Measurements from ENCODE around the gene PACRG. TPM values are rescaled to one million over a fixed set of nuclear protein-coding genes. Genes with fewer than 3 reads are reported as not detected.

The PACRG gene
- total and polyA plus RNA-seq, 2 of the 8 experiments (the other 6 are each of a cell fraction or from before 2014, with no cell fraction given) = 0.44 to 0.54 TPM

GRCh38 chr6:163323274-163323673, 595.5 kb downstream of the PACRG start:
- Histone ChIP-seq H3K9ac (replicated peaks in 1 of 4; ENCODE audit: extremely low read depth in 1 of 4, low read depth in 3 of 4, low read length in 3 of 4) (no peak overlapping the region), H2BK12ac (ENCODE audit: low read depth, low read length) (no peak overlapping the region)
- no peak for DNase-seq (ENCODE audit: low read depth in 1 of 2, low spot score in 2 of 2)
- TF ChIP-seq JUN (IDR thresholded peaks at IDR 0.05; ENCODE audit: low read depth, low read length) (no peak), NANOG (IDR thresholded peaks at IDR 0.05; ENCODE audit: insufficient read depth, low read depth, low read length, poor library complexity, severe bottlenecking) (no peak), POLR2AphosphoS5 (IDR thresholded peaks at IDR 0.05; ENCODE audit: low read depth, low read length) (no peak), RBBP5 (IDR thresholded peaks at IDR 0.05; ENCODE audit: borderline replicate concordance, low read depth, low read length) (no peak), SRF (IDR thresholded peaks at IDR 0.05; ENCODE audit: low read depth, low read length) (no peak), RNF2 (IDR thresholded peaks at IDR 0.05; ENCODE audit: borderline replicate concordance, low read depth, low read length, missing control alignments, poor library complexity, severe bottlenecking) (no peak), YY1 (IDR thresholded peaks at IDR 0.05; ENCODE audit: low read depth, low read length) (no peak), NRF1 (IDR thresholded peaks at IDR 0.05; ENCODE audit: low read depth, low read length) (no peak), GTF2F1 (IDR thresholded peaks at IDR 0.05; ENCODE audit: borderline replicate concordance, low read depth, low read length) (no peak), SAP30 (IDR thresholded peaks at IDR 0.05; ENCODE audit: insufficient read depth, insufficient replicate concordance, low read length) (no peak), KDM4A (IDR thresholded peaks at IDR 0.05; ENCODE audit: low read depth, low read length, severe bottlenecking) (no peak), JUND (IDR thresholded peaks at IDR 0.05; ENCODE audit: low read length) (no peak), EZH2 (IDR thresholded peaks at IDR 0.05; ENCODE audit: low read depth, low read length, severe bottlenecking) (no peak), CHD2 (IDR thresholded peaks at IDR 0.05; ENCODE audit: low read length) (no peak), HDAC6 (IDR thresholded peaks at IDR 0.05; ENCODE audit: low read depth, low read length) (no peak)

More at GRCh38 chr6:163323274-163323673, 595.5 kb downstream of the PACRG start:
- no peak overlapping the region for H3K4ac ChIP-seq (replicated peaks; ENCODE audit: insufficient read length, low read depth, low read length)
- no peak overlapping the region for H3K18ac ChIP-seq (ENCODE audit: extremely low read depth, low read length)
- H2AK5ac ChIP-seq (ENCODE audit: low read depth, low read length) = no peak overlapping the region
- H4K8ac ChIP-seq (ENCODE audit: extremely low read depth, insufficient read depth, low read length) = no peak overlapping the region; the same call in 1 of the 2 replicates
- no peak overlapping the region for H3K27ac ChIP-seq (ENCODE audit: low read depth, low read length)
- H3K23me2 ChIP-seq (ENCODE audit: low read depth, low read length) = no peaks in the 10 kb centered on the region
- no peak overlapping the region for H4K5ac ChIP-seq (ENCODE audit: insufficient read length, low read depth, low read length)
- ChIA-PET POLR2A (ENCODE audit: partially characterized antibody) (no interaction called here), CTCF (ENCODE audit: partially characterized antibody) (no interaction called here)
- H2BK15ac ChIP-seq (ENCODE audit: low read length) = no peak overlapping the region
- H3K4me3 ChIP-seq (ENCODE audit: extremely low read depth in 1 of 4, insufficient read depth in 2 of 4, low read depth in 3 of 4, low read length in 4 of 4) = no peak overlapping the region
- H2BK20ac ChIP-seq (ENCODE audit: low read length) = no peak overlapping the region
- WGBS, 2 experiments (ENCODE audit: extremely low coverage in 1 of 2, insufficient coverage in 1 of 2, insufficient read length in 1 of 2, insufficient replicate concordance in 2 of 2, low coverage in 1 of 2, low lambda C conversion rate in 2 of 2, missing lambda C conversion rate in 1 of 2) = 87% methylated on average over 12 of the region's 13 CpGs; no CpG with 5 or more reads in 1 of the 2 experiments
- H3K79me2 ChIP-seq (ENCODE audit: control insufficient read depth in 1 of 2, insufficient read depth in 2 of 2, low read length in 2 of 2) = no peaks in the 10 kb centered on the region
- no peak overlapping the region for H3K56ac ChIP-seq (replicated peaks; ENCODE audit: insufficient read length, low read depth, low read length)
- no peaks in the 10 kb centered on the region for H4K20me1 ChIP-seq (replicated peaks in 1 of 2; ENCODE audit: control insufficient read depth in 1 of 2, insufficient read depth in 2 of 2, low read length in 2 of 2)
- no peak overlapping the region for H3K23ac ChIP-seq (ENCODE audit: insufficient read length)
- no peak overlapping the region for H3K4me2 ChIP-seq (ENCODE audit: insufficient read depth in 1 of 2, low read depth in 2 of 2, low read length in 2 of 2)
- no peak overlapping the region for H2AFZ ChIP-seq (ENCODE audit: low read length)
- H3K4me1 ChIP-seq (replicated peaks in 1 of 4; ENCODE audit: control insufficient read depth in 3 of 4, insufficient read depth in 4 of 4, low read length in 3 of 4) = no peaks in the 10 kb centered on the region; a peak in 1 of 7 replicates
- H3K9me3 ChIP-seq (ENCODE audit: insufficient read depth in 2 of 2, low read depth in 1 of 2, low read length in 1 of 2) = peaks cover 0 to 6% of the 10 kb centered on the region in 2 experiments; a peak in 1 of 4 replicates
- no peak overlapping the region for H3K14ac ChIP-seq (ENCODE audit: insufficient read length)
- no peak overlapping the region for H4K91ac ChIP-seq (replicated peaks; ENCODE audit: insufficient read length, low read length)
- FAIRE-seq = no peak
- no peak overlapping the region for H2BK120ac ChIP-seq (replicated peaks; ENCODE audit: low read depth, low read length)
- no peak overlapping the region for H2BK5ac ChIP-seq (ENCODE audit: low read depth, low read length)
- H3K79me1 ChIP-seq (ENCODE audit: low read depth, low read length) = no peaks in the 10 kb centered on the region
- H3K27me3 ChIP-seq (replicated peaks in 1 of 4; ENCODE audit: control insufficient read depth in 3 of 4, extremely low read depth in 1 of 4, insufficient read depth in 3 of 4, low read length in 3 of 4) = no peaks in the 10 kb centered on the region
- H3K36me3 ChIP-seq (ENCODE audit: control insufficient read depth in 2 of 4, insufficient read depth in 4 of 4, low read length in 3 of 4) = no peaks in the 10 kb centered on the region
